Fibroblast of lung (primary cell): ENCODE data around the gene PRCD. TPM values are rescaled to one million over a fixed set of nuclear protein-coding genes. Genes with fewer than 3 reads are reported as not detected.
"Not testable (repeated sequence)": the region's sequence is repeated elsewhere in the genome, so short reads cannot be mapped to it uniquely, and the experiment has no call there.

Source experiments
- DNase-seq, 2 donors: peaks; one replicate each; pipeline versions ENCODE4 v3.0.0 to v3.0.0-alpha.2; 2010; ENCODE audit warnings: low read depth in 2 of 2
- H2AFZ ChIP-seq: 2 replicates; pipeline ENCODE4 v1.5.1; 2012; ENCODE audit warnings: low read length, control low read depth, inconsistent platforms
- H3K27ac ChIP-seq: 2 replicates; pipeline ENCODE4 v1.5.1; 2011; ENCODE audit warnings: low read length, control low read depth; ENCODE audit not compliant: insufficient read depth
- H3K27me3 ChIP-seq: 2 replicates; pipeline ENCODE4 v1.5.1; 2011; ENCODE audit warnings: mild to moderate bottlenecking, low read length; ENCODE audit not compliant: control insufficient read depth, insufficient read depth
- H3K36me3 ChIP-seq: 2 replicates; pipeline ENCODE4 v1.5.1; 2011; ENCODE audit warnings: low read length; ENCODE audit not compliant: control insufficient read depth, insufficient read depth
- H3K4me1 ChIP-seq: 2 replicates; pipeline ENCODE4 v1.5.1; 2011; ENCODE audit warnings: low read length; ENCODE audit not compliant: control insufficient read depth, insufficient read depth; ENCODE audit errors: extremely low read depth
- H3K4me2 ChIP-seq: 2 replicates; pipeline ENCODE4 v1.5.1; 2011; ENCODE audit warnings: low read length, control low read depth; ENCODE audit not compliant: insufficient read depth; ENCODE audit errors: extremely low read depth
- H3K4me3 ChIP-seq, 4 experiments: fragments of 200-600 bp in 1 of 4; sonication (generic) in 1 of 4; replicated peaks in 1 of 4; 2 replicates each; pipeline ENCODE4 v1.5.1; 2011 to 2016; ENCODE audit warnings: low read length in 4 of 4, low read depth in 3 of 4, mild to moderate bottlenecking in 3 of 4, control low read depth in 2 of 4, inconsistent platforms in 1 of 4, mixed read lengths in 1 of 4; ENCODE audit not compliant: insufficient read depth in 1 of 4; ENCODE audit errors: control extremely low read depth in 1 of 4
- H3K79me2 ChIP-seq: 2 replicates; pipeline ENCODE4 v1.5.1; 2012; ENCODE audit warnings: mild to moderate bottlenecking, low read length, inconsistent platforms; ENCODE audit not compliant: control insufficient read depth, insufficient read depth
- H3K9ac ChIP-seq: 2 replicates; pipeline ENCODE4 v1.5.1; 2011; ENCODE audit warnings: mild to moderate bottlenecking, low read length, control low read depth; ENCODE audit not compliant: insufficient read depth
- H3K9me3 ChIP-seq: 2 replicates; pipeline ENCODE4 v1.5.1; 2012; ENCODE audit warnings: low read depth, low read length; ENCODE audit not compliant: control insufficient read depth, insufficient read depth
- H4K20me1 ChIP-seq: 2 replicates; pipeline ENCODE4 v1.5.1; 2011; ENCODE audit warnings: low read length; ENCODE audit not compliant: control insufficient read depth, insufficient read depth; ENCODE audit errors: extremely low read depth
- EZH2 ChIP-seq: IDR thresholded peaks from 2 replicates; pipeline ENCODE4 v1.5.1; 2012; ENCODE audit warnings: low read length, control low read depth, mild to moderate bottlenecking; ENCODE audit errors: missing control alignments
- polyA plus RNA-seq, 2 donors: library from polyadenylated mRNA; depleted of rRNA in 1 of 2; stranded (reverse) in 1 of 2; unstranded in 1 of 2; fragments of >200 nt; gene quantifications; 2 replicates each; pipeline ENCODE4 v1.2.1, GENCODE V29; 2011 to 2012; ENCODE audit warnings: missing spikeins in 1 of 2
- total RNA-seq: library from RNA; depleted of rRNA; stranded (reverse); fragments of >200 nt; gene quantifications from 2 replicates; pipeline ENCODE4 v1.2.1, GENCODE V29; 2014
- TF ChIP-seq, protein P1 (sequence below), 2 donors: IDR thresholded peaks in 1 of 2; conservative IDR thresholded peaks in 1 of 2; 1 replicate in 1 of 2; 2 replicates in 1 of 2; pipeline ENCODE4 v1.5.1; 2011 to 2012; ENCODE audit warnings: low read length in 2 of 2, control low read depth in 1 of 2, inconsistent platforms in 1 of 2, low read depth in 1 of 2, mild to moderate bottlenecking in 1 of 2

Gene PRCD
- total and polyA plus RNA-seq, 2 donors (not counting 1 experiment from before 2014, with no cell fraction given) = 0.89 to 4.3 TPM

DNA sequence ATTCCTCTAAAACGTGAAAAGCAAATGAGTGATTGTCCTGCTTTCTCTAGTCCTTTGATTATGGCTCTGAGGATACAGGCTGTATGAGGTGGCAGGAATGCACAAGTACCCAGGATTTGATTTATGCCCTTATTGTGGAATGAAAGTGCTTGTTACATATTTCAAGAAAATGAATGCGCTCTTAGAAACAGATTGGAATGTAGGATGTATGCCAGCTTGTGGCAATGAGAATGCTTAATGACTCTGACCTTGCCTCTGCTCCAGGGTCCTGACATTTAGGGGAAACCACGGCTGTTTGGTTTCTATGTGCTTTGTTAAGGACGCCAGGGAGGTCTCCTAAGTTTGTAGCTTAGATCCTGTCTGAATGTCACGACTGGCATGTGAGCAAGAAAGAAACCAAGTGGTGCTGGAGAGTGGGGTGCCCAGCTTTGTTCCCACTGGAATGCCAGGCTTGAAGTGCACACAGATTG, 22.0 kb downstream of the PRCD start:
- peaks cover 17% of the 10 kb centered on the region for H3K4me1 ChIP-seq

DNA sequence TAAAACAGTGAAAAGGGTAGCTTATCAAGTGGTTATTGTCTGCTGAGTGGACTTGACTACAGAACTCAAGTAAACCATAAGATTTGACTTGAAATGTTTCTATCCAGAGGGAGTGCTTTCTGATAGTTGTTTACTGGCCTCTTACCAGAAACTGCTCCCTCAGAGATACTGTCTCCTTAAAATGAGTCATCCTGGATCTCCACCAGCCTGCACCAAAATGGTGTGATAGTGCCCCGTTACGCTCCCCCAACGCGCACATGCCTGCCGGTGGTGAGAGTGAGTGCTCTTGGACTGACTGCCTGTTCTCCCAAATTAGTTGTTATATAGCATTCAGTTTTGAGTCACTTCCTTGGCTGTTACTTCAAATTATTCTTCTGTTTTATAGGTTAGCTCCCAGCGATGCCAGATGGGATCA, 22.9 kb downstream of the PRCD start:
- DNase-seq = peak; percentile 90 to 94
- Histone ChIP-seq H3K4me3 (no peak overlapping the region), H2AFZ (no peak overlapping the region), H4K20me1 (no peaks in the 10 kb centered on the region), H3K79me2 (peaks cover 40% of the 10 kb centered on the region), H3K36me3 (no peaks in the 10 kb centered on the region), H3K27me3 (no peaks in the 10 kb centered on the region), H3K4me2 (peak overlapping the region; percentile 45), H3K4me1 (peaks cover 17% of the 10 kb centered on the region), H3K27ac (peak overlapping the region; percentile 37), H3K9me3 (no peaks in the 10 kb centered on the region), H3K9ac (no peak overlapping the region)
- no peak for TF ChIP-seq EZH2
- TF ChIP-seq, protein P1, sequence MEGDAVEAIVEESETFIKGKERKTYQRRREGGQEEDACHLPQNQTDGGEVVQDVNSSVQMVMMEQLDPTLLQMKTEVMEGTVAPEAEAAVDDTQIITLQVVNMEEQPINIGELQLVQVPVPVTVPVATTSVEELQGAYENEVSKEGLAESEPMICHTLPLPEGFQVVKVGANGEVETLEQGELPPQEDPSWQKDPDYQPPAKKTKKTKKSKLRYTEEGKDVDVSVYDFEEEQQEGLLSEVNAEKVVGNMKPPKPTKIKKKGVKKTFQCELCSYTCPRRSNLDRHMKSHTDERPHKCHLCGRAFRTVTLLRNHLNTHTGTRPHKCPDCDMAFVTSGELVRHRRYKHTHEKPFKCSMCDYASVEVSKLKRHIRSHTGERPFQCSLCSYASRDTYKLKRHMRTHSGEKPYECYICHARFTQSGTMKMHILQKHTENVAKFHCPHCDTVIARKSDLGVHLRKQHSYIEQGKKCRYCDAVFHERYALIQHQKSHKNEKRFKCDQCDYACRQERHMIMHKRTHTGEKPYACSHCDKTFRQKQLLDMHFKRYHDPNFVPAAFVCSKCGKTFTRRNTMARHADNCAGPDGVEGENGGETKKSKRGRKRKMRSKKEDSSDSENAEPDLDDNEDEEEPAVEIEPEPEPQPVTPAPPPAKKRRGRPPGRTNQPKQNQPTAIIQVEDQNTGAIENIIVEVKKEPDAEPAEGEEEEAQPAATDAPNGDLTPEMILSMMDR (conservative IDR thresholded peaks at IDR 0.05 in 1 of 2, IDR thresholded peaks at IDR 0.05 in 1 of 2; ENCODE audit: low read depth in 1 of 2, low read length in 2 of 2) = no peak

More for the DNA sequence above, 22.0 kb downstream of the PRCD start:
- peaks cover 41% of the 10 kb centered on the region for H3K79me2 ChIP-seq
- DNase-seq = peak in 1 of 2 donors; percentile 66
- H3K4me3 ChIP-seq = peak overlapping the region in 2 of 4 experiments; percentile 15 to 42
- no peaks in the 10 kb centered on the region for H3K9me3 ChIP-seq
- no peak overlapping the region for H2AFZ ChIP-seq
- no peaks in the 10 kb centered on the region for H4K20me1 ChIP-seq
- no peak overlapping the region for H3K9ac ChIP-seq
- peak overlapping the region; percentile 75 for H3K4me2 ChIP-seq
- no peak for TF ChIP-seq EZH2
- TF ChIP-seq, protein P1 (conservative IDR thresholded peaks at IDR 0.05 in 1 of 2, IDR thresholded peaks at IDR 0.05 in 1 of 2; ENCODE audit: low read depth in 1 of 2, low read length in 2 of 2) = no peak
- H3K27ac ChIP-seq = peak overlapping the region; percentile 46
- no peaks in the 10 kb centered on the region for H3K36me3 ChIP-seq
- H3K27me3 ChIP-seq = no peaks in the 10 kb centered on the region

DNA sequence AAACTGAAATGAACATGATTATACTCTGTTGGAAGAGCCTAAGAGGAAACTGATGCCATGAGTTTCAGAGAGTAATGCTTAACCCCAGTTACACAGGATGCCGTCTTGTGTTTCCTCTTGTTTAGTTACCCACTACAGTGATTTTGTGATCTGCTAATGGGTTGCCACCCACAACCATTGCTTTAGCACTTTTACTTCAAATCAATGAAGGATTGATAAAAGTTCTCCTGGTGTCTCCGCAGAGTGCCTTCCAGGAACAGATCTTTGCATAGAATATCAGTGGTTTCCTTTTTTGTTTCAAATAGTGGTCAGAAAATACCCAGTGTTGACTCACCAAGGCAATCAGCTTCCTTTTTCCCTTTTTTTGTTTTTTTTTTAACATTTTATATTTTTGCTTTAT, 23.5 kb downstream of the PRCD start:
- peaks cover 17% of the 10 kb centered on the region for H3K4me1 ChIP-seq
- H3K27me3 ChIP-seq, H3K9ac ChIP-seq, H2AFZ ChIP-seq, H3K4me3 ChIP-seq, H3K36me3 ChIP-seq, H3K27ac ChIP-seq, H4K20me1 ChIP-seq, H3K4me2 ChIP-seq, DNase-seq, H3K9me3 ChIP-seq: not testable (repeated sequence)
- peaks cover 34% of the 10 kb centered on the region for H3K79me2 ChIP-seq

DNA sequence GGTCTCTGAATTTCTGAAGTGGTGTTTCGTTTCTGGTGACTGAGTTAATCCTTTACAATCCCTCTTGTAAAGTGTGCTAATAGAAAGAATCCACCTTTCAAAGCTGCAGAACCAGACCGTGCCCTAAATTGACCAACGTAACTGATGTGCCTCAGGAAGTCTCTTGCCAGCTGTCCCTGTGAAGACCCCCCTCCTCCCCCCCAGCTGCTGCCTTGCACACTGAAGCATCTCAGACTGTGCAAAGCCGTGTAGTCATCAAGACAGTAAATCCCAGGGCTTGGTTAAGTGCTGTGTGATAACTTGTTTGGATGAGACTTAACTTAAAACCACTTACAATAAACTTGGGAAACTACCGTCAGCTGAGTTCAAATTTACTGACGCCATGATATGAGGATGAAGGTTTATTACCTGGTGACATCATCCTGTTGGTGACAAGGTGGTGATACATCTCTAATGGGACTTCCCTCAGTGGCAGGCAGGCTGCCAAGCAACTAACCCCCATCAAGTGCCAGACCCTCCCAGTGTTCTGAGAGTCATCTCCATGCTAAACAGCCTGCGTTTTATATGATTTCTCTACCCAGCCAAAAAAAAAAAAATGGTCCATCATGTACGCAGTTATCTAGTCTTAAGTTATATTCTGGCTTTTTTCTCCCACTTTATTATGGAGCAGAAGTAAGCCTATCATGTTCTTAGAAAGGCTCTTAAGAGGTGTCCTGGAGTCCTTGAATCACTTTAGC, 25.3 kb downstream of the PRCD start:
- not testable (repeated sequence) for H3K9me3 ChIP-seq, H3K9ac ChIP-seq, H3K27me3 ChIP-seq, H3K36me3 ChIP-seq, H3K27ac ChIP-seq, H3K4me3 ChIP-seq, H2AFZ ChIP-seq, H4K20me1 ChIP-seq, H3K4me2 ChIP-seq
- Histone ChIP-seq H3K79me2 (peaks cover 16% of the 10 kb centered on the region), H3K4me1 (peaks cover 13% of the 10 kb centered on the region)
- DNase-seq = peak in 1 of 2 donors; percentile 41
